Natural killer cell treated with Interleukin-12 subunit alpha and Interleukin-12 subunit beta and Interleukin-15 and Interleukin-18, amount 100 ng/mL, for 72 hours (primary cell): ENCODE data around the gene PRICKLE3. TPM values are rescaled to one million over a fixed set of nuclear protein-coding genes. Genes with fewer than 3 reads are reported as not detected.

ENCODE experiments used
- ATAC-seq, 2 donors: fragments of 150-1000 bp; cut with Tn5 transposase in 1 of 2; sonication (Bioruptor Pico), chemical (Tn5 transposase) in 1 of 2; 2 replicates each; pipeline ENCODE4 v1.10.0; 2021
- DNase-seq: peaks from one replicate; pipeline ENCODE4 v3.0.0; 2022; ENCODE audit warnings: low spot score
- H3K27ac Mint-ChIP-seq, 2 donors: 1 replicate in 1 of 2; 2 replicates in 1 of 2; pipeline ENCODE4 v1.8.0; 2022; ENCODE audit warnings: mixed read lengths in 2 of 2, mild to moderate bottlenecking in 1 of 2, moderate library complexity in 1 of 2
- H3K27me3 Mint-ChIP-seq, 2 donors: 1 replicate in 1 of 2; 2 replicates in 1 of 2; pipeline ENCODE4 v1.8.0; 2022; ENCODE audit warnings: mixed read lengths in 2 of 2
- H3K36me3 Mint-ChIP-seq: one replicate; pipeline ENCODE4 v1.8.0; 2022; ENCODE audit warnings: mixed read lengths
- H3K4me1 Mint-ChIP-seq, 2 donors: 1 replicate in 1 of 2; 2 replicates in 1 of 2; pipeline ENCODE4 v1.8.0; 2022; ENCODE audit warnings: low read depth in 2 of 2, mixed read lengths in 2 of 2, mild to moderate bottlenecking in 1 of 2
- H3K4me3 Mint-ChIP-seq: one replicate; pipeline ENCODE4 v1.8.0; 2022; ENCODE audit warnings: mixed read lengths
- H3K9me3 Mint-ChIP-seq: 2 replicates; pipeline ENCODE4 v1.8.0; 2022; ENCODE audit warnings: mixed read lengths
- total RNA-seq, 2 donors: library from RNA; stranded (reverse); gene quantifications; one replicate each; pipeline ENCODE4 v1.2.3, GENCODE V29; 2022

The PRICKLE3 gene
- 10 to 100 TPM; 13.1 to 16.0 TPM for total RNA-seq

GRCh38 chrX:49186125-49187027 is at the start of gene PRICKLE3:
PRICKLE3 (minus strand) TSS chrX:49186373; CDS start chrX:49186297, 76 bp downstream.
- Mint-ChIP-seq H3K9me3 (no peaks in the 10 kb centered on the region), H3K27me3 (no peaks in the 10 kb centered on the region)
- peak; percentile 51 to 52 for ATAC-seq

DNA sequence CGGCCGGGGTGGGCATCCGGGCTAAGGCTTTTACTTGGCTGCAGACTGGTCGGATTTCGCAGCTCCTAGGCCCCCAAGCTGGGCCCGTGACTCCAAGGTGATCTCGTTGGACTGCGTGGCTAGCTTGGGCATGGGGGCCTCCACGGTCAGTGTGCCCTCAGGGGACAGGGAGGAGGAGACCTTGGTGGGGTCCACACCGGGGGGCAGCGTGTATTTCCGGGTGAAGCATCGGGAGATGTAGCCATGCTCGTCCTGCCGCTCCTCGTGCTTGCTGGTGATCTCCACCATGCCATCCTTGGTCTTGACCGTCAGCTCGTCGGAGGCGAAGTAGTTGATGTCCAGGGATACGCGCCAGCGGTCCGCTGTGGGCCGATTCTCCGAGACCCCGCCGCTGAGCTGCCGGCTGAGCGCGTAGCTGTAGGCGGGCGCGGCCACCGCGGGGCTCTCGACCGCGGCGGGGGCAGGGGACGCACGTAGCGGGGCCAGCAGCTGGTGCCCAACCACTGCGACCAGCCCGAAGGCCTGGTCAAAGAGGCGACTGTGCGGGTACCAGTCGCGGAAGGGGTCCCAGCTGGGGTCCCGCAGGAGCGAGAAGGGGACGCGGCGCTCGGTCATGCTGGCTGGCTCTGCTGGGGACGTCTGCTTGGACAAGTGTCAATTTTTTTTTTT is 47.8 kb upstream of the PRICKLE3 start:
- Mint-ChIP-seq H3K9me3 (no peaks in the 10 kb centered on the region), H3K27ac (no peak overlapping the region), H3K27me3 (peaks cover 0 to 5% of the 10 kb centered on the region in 2 donors), H3K4me3 (no peak overlapping the region), H3K4me1 (peaks cover 18 to 21% of the 10 kb centered on the region in 2 donors), H3K36me3 (no peaks in the 10 kb centered on the region)
- DNase-seq, result no peak
- ATAC-seq, result no peak

More at GRCh38 chrX:49186125-49187027, at the start of gene PRICKLE3:
- Mint-ChIP-seq H3K36me3 (peaks cover 5% of the 10 kb centered on the region), H3K27ac (peak within 1 kb of the TSS in 1 of 2 donors; percentile 56), H3K4me3 (peak within 1 kb of the TSS; percentile 80), H3K4me1 (peaks cover 20 to 21% of the 10 kb centered on the region in 2 donors)
- peak; percentile 88 for DNase-seq

- Mint-ChIP-seq H3K4me1 (peaks cover 18 to 21% of the 10 kb centered on the region in 2 donors), H3K27ac (peak within 1 kb of the TSS in 1 of 2 donors; percentile 14), H3K9me3 (no peaks in the 10 kb centered on the region), H3K36me3 (no peaks in the 10 kb centered on the region), H3K4me3 (no peak within 1 kb of the TSS), H3K27me3 (peaks cover 0 to 5% of the 10 kb centered on the region in 2 donors)
- no peak for ATAC-seq
- no peak for DNase-seq
Measured at GRCh38 chrX:49233176-49233575, 47.0 kb upstream of the PRICKLE3 start, which contains the start of gene CACNA1F. CACNA1F (minus strand) TSS chrX:49233340; CDS start chrX:49233309, 31 bp downstream.

DNA sequence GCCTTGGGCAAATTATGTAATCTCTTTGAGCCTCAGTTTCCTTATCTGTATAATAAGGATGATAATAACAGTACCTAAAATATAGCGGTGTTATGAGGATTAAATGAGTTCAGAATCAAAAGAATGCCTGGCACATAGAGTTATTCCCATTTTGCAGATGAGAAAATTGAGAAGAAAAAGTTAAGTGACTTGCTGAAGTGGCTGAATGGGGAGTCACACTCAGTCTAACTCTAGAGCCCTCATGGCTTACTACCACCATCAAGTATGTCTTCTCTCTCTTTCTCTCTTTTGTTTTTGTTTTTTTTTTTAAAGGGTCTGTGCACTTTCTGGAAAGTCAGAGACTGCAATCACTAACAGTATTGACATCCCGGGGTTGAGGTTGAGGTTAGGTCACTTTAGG is 46.4 kb upstream of the PRICKLE3 start:
- no peaks in the 10 kb centered on the region for H3K36me3 Mint-ChIP-seq
- H3K4me1 Mint-ChIP-seq, result peaks cover 18 to 21% of the 10 kb centered on the region in 2 donors
- H3K27me3 Mint-ChIP-seq, result peaks cover 0 to 5% of the 10 kb centered on the region in 2 donors
- no peak overlapping the region for H3K4me3 Mint-ChIP-seq
- DNase-seq, result no peak
- H3K9me3 Mint-ChIP-seq, result no peaks in the 10 kb centered on the region
- peak overlapping the region in 1 of 2 donors; percentile 14 for H3K27ac Mint-ChIP-seq
- no peak for ATAC-seq

- Mint-ChIP-seq H3K36me3 (no peaks in the 10 kb centered on the region), H3K27ac (peak overlapping the region; percentile 64 to 87), H3K4me3 (peak overlapping the region; percentile 67), H3K27me3 (peaks cover 0 to 2% of the 10 kb centered on the region in 2 donors), H3K4me1 (peaks cover 9 to 10% of the 10 kb centered on the region in 2 donors), H3K9me3 (no peaks in the 10 kb centered on the region)
- ATAC-seq (no peak), DNase-seq (no peak)
Measured at GRCh38 chrX:49231333-49232000, 45.3 kb upstream of the PRICKLE3 start.

DNA sequence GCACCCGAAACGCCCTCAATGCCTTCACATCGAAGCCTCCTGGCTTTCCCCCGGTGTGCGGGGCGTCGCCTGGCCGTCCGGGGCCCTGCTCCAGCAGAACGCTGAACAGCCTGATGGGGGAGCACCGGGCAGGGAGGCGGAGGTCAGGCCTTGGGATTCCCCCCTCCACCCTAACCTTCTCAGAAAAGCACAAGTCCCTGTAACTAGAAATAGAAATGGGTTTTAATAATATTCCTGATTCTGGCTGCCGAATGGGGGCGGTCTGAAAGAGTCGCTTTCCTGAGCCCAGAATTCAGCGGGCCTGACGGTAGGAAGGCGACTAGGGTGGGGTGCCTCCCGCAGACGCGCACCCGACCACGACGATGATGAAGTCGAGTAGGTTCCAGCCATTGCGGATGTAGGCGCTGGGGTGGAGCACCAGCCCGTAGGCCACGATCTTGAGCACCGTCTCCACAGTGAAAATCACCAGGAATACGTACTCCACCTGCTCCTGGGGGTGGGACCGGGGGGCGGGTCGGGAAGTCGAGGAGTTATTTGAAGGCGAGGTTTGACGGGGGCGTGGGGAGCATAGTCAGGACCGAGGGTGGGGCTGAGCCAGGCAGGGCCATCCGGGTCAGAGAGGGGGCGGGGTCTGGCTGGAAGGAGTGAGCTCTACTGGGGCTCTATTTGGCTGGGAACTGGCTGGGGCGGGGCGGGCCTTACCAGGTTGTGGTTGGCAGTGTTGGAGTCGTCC is 44.5 kb upstream of the PRICKLE3 start:
- no peaks in the 10 kb centered on the region for H3K36me3 Mint-ChIP-seq
- peaks cover 0 to 3% of the 10 kb centered on the region in 2 donors for H3K27me3 Mint-ChIP-seq
- H3K9me3 Mint-ChIP-seq, result no peaks in the 10 kb centered on the region
- H3K4me1 Mint-ChIP-seq, result peaks cover 7 to 10% of the 10 kb centered on the region in 2 donors
- peak; percentile 81 for ATAC-seq
- peak overlapping the region; percentile 64 to 87 for H3K27ac Mint-ChIP-seq
- DNase-seq, result no peak
- peak overlapping the region; percentile 67 for H3K4me3 Mint-ChIP-seq

GRCh38 chrX:49228185-49228584 is 42.0 kb upstream of the PRICKLE3 start:
- Mint-ChIP-seq H3K27ac (no peak overlapping the region), H3K4me1 (peaks cover 0 to 6% of the 10 kb centered on the region in 2 donors), H3K27me3 (peaks cover 0 to 14% of the 10 kb centered on the region in 2 donors), H3K4me3 (no peak overlapping the region), H3K9me3 (no peaks in the 10 kb centered on the region), H3K36me3 (no peaks in the 10 kb centered on the region)
- ATAC-seq (no peak), DNase-seq (no peak)

GRCh38 chrX:49227726-49228125 is 41.6 kb upstream of the PRICKLE3 start:
- H3K4me3 Mint-ChIP-seq, result no peak overlapping the region
- no peak for DNase-seq

GRCh38 chrX:49226946-49227345 is 40.8 kb upstream of the PRICKLE3 start:
- Mint-ChIP-seq H3K27me3 (peaks cover 0 to 19% of the 10 kb centered on the region in 2 donors), H3K4me3 (no peak overlapping the region), H3K9me3 (no peaks in the 10 kb centered on the region), H3K27ac (no peak overlapping the region), H3K36me3 (no peaks in the 10 kb centered on the region), H3K4me1 (peaks cover 0 to 10% of the 10 kb centered on the region in 2 donors)
- DNase-seq, result no peak
- no peak for ATAC-seq

More at GRCh38 chrX:49227726-49228125, 41.6 kb upstream of the PRICKLE3 start:
- Mint-ChIP-seq H3K9me3 (no peaks in the 10 kb centered on the region), H3K4me1 (peaks cover 0 to 8% of the 10 kb centered on the region in 2 donors), H3K27ac (no peak overlapping the region), H3K36me3 (no peaks in the 10 kb centered on the region), H3K27me3 (peaks cover 0 to 18% of the 10 kb centered on the region in 2 donors)
- no peak for ATAC-seq

DNA sequence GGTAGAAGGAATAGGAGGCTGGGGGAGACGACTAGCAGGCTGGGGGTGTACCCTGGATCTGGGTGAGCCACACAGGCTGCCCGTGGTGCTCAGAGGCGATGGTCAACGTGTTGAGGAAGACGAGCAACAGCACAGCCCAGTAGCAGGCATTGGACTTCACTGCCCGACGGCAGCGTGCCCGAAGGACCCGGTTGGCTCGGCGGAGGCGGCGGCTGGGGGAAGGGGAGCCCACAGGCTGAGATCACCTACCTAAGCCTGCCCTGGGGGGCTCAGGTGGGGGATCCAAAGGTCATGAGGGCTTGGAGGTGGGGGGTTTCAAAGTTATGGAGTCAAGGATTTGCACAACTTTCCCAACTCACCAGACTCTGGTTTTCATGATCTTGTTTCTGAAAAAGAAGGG is 39.7 kb upstream of the PRICKLE3 start:
- H3K27me3 Mint-ChIP-seq, result peaks cover 0 to 18% of the 10 kb centered on the region in 2 donors
- H3K4me3 Mint-ChIP-seq, result no peak overlapping the region
- H3K9me3 Mint-ChIP-seq, result no peaks in the 10 kb centered on the region

DNA sequence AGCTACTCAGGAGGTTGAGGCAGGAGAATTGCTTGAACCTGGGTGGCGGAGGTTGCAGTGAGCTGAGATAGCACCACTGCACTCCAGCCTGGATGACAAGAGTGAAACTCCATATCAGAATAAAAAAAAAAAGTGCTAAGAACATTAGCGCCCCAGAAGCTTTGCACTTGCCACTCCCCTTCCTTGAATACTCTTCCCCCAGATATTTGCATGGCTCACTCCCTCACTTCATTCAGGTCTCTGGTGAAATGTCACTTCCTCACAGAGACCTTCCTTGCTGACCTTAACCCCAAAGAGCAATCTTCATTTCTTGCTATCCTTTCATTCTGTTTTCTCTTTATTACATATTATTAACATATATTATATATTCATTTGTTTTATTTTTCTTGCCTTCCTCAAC is 35.7 kb upstream of the PRICKLE3 start:
- DNase-seq (no peak), ATAC-seq (no peak)
- Mint-ChIP-seq H3K27me3 (peaks cover 0 to 18% of the 10 kb centered on the region in 2 donors), H3K4me1 (peaks cover 0 to 5% of the 10 kb centered on the region in 2 donors), H3K4me3 (no peak overlapping the region), H3K27ac (no peak overlapping the region), H3K9me3 (no peaks in the 10 kb centered on the region), H3K36me3 (no peaks in the 10 kb centered on the region)

More for the DNA sequence above, 39.7 kb upstream of the PRICKLE3 start:
- Mint-ChIP-seq H3K36me3 (no peaks in the 10 kb centered on the region), H3K27ac (no peak overlapping the region), H3K4me1 (peaks cover 0 to 5% of the 10 kb centered on the region in 2 donors)
- no peak for ATAC-seq
- DNase-seq, result no peak

DNA sequence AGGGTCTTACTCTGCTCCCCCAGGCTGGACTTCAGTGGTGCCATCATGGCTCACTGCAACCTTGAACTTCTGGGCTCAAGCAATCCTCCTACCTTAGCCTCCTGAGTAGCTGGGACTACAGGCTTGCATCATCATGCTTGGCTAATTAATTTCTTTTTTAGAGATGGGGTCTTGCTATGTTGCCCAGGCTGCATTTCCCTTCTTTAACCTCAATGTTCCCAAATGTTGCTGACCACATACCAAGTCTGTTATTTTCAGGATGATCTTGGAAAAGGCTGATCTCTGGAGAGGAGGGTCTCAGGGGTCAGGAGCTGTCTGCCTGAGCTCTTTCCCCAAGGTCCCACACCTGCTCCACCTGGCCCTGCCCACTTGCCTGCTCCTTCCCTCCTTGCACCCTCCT is 33.9 kb upstream of the PRICKLE3 start:
- DNase-seq, result no peak
- no peaks in the 10 kb centered on the region for H3K36me3 Mint-ChIP-seq
- no peak for ATAC-seq
- H3K4me3 Mint-ChIP-seq, result no peak overlapping the region
- H3K27ac Mint-ChIP-seq, result no peak overlapping the region
- H3K27me3 Mint-ChIP-seq, result peaks cover 0 to 15% of the 10 kb centered on the region in 2 donors
- no peaks in the 10 kb centered on the region for H3K9me3 Mint-ChIP-seq
- H3K4me1 Mint-ChIP-seq, result peaks cover 0 to 5% of the 10 kb centered on the region in 2 donors
